ENCODE data around the gene GAN.

- TF ChIP-seq TAF1 (IDR thresholded peaks at IDR 0.05; ENCODE audit: borderline replicate concordance, low read depth, low read length) (no peak), POLR2A (IDR thresholded peaks at IDR 0.05; ENCODE audit: low read depth, low read length) (no peak)
Observed at GRCh38 chr16:81432937-81433557, 118.3 kb downstream of the GAN start.
